ENCODE results near the gene KLHL4. TPM values are rescaled to one million over a fixed set of nuclear protein-coding genes. Genes with fewer than 3 reads are reported as not detected.
"Not testable (repeated sequence)": the region's sequence is repeated elsewhere in the genome, so short reads cannot be mapped to it uniquely, and the experiment has no call there.

KLHL4 gene
- total RNA-seq, 1 donor from 2014 or later = 0.38 TPM

- Mint-ChIP-seq H3K9me3 (ENCODE audit: unreplicated experiment) (peaks cover 10% of the 10 kb centered on the region), H3K4me1 (ENCODE audit: unreplicated experiment) (no peaks in the 10 kb centered on the region), H3K36me3 (ENCODE audit: unreplicated experiment) (no peaks in the 10 kb centered on the region), H3K4me3 (ENCODE audit: unreplicated experiment) (no peak overlapping the region), H3K27me3 (ENCODE audit: unreplicated experiment) (no peaks in the 10 kb centered on the region), H3K27ac (ENCODE audit: unreplicated experiment) (no peak overlapping the region)
- no peak for DNase-seq (ENCODE audit: extremely low spot score, unreplicated experiment)
- TF ChIP-seq CTCF (IDR thresholded peaks at IDR 0.05) = no peak
These were observed 116.8 kb downstream of the KLHL4 start for GRCh38 chrX:87634361-87634760.

- no peak for TF ChIP-seq CTCF (IDR thresholded peaks at IDR 0.05)
- Mint-ChIP-seq H3K36me3 (ENCODE audit: unreplicated experiment) (no peaks in the 10 kb centered on the region), H3K4me1 (ENCODE audit: unreplicated experiment) (no peaks in the 10 kb centered on the region), H3K27ac (ENCODE audit: unreplicated experiment) (no peak overlapping the region), H3K27me3 (ENCODE audit: unreplicated experiment) (no peaks in the 10 kb centered on the region), H3K9me3 (ENCODE audit: unreplicated experiment) (peaks cover 10% of the 10 kb centered on the region), H3K4me3 (ENCODE audit: unreplicated experiment) (no peak overlapping the region)
- DNase-seq (ENCODE audit: extremely low spot score, unreplicated experiment) = no peak
These were observed 118.9 kb downstream of the KLHL4 start for GRCh38 chrX:87636533-87636932.

- not testable (repeated sequence) for H3K36me3 Mint-ChIP-seq (ENCODE audit: unreplicated experiment); H3K4me3 Mint-ChIP-seq (ENCODE audit: unreplicated experiment); H3K27ac Mint-ChIP-seq (ENCODE audit: unreplicated experiment); H3K4me1 Mint-ChIP-seq (ENCODE audit: unreplicated experiment); DNase-seq (ENCODE audit: extremely low spot score, unreplicated experiment); H3K27me3 Mint-ChIP-seq (ENCODE audit: unreplicated experiment)
- H3K9me3 Mint-ChIP-seq (ENCODE audit: unreplicated experiment) = peaks cover 33% of the 10 kb centered on the region
These were observed 123.8 kb downstream of the KLHL4 start for GRCh38 chrX:87641439-87641838.

GRCh38 chrX:87661761-87662160 lies 144.2 kb downstream of the KLHL4 start:
- Mint-ChIP-seq H3K9me3 (ENCODE audit: unreplicated experiment) (no peaks in the 10 kb centered on the region), H3K27me3 (ENCODE audit: unreplicated experiment) (no peaks in the 10 kb centered on the region), H3K36me3 (ENCODE audit: unreplicated experiment) (no peaks in the 10 kb centered on the region), H3K4me3 (ENCODE audit: unreplicated experiment) (no peak overlapping the region), H3K27ac (ENCODE audit: unreplicated experiment) (no peak overlapping the region), H3K4me1 (ENCODE audit: unreplicated experiment) (no peaks in the 10 kb centered on the region)
- TF ChIP-seq CTCF (IDR thresholded peaks at IDR 0.05) = no peak
- no peak for DNase-seq (ENCODE audit: extremely low spot score, unreplicated experiment)

- Mint-ChIP-seq H3K27me3 (ENCODE audit: unreplicated experiment) (no peaks in the 10 kb centered on the region), H3K9me3 (ENCODE audit: unreplicated experiment) (no peaks in the 10 kb centered on the region), H3K27ac (ENCODE audit: unreplicated experiment) (no peak overlapping the region), H3K4me3 (ENCODE audit: unreplicated experiment) (no peak overlapping the region), H3K36me3 (ENCODE audit: unreplicated experiment) (no peaks in the 10 kb centered on the region), H3K4me1 (ENCODE audit: unreplicated experiment) (no peaks in the 10 kb centered on the region)
- no peak for DNase-seq (ENCODE audit: extremely low spot score, unreplicated experiment)
- TF ChIP-seq CTCF (IDR thresholded peaks at IDR 0.05) = no peak
These were observed 145.8 kb downstream of the KLHL4 start for GRCh38 chrX:87663421-87663820.

- Mint-ChIP-seq H3K36me3 (ENCODE audit: unreplicated experiment) (no peaks in the 10 kb centered on the region), H3K4me1 (ENCODE audit: unreplicated experiment) (no peaks in the 10 kb centered on the region), H3K27me3 (ENCODE audit: unreplicated experiment) (no peaks in the 10 kb centered on the region), H3K9me3 (ENCODE audit: unreplicated experiment) (no peaks in the 10 kb centered on the region), H3K27ac (ENCODE audit: unreplicated experiment) (no peak overlapping the region), H3K4me3 (ENCODE audit: unreplicated experiment) (no peak overlapping the region)
- TF ChIP-seq CTCF (IDR thresholded peaks at IDR 0.05) = peak; percentile 62
- no peak for DNase-seq (ENCODE audit: extremely low spot score, unreplicated experiment)
These were observed 146.8 kb downstream of the KLHL4 start for GRCh38 chrX:87664381-87664780.

All from osteocyte (in vitro differentiated cells).